CD4-positive, alpha-beta T cell treated with Interleukin-21 for 1 hour (primary cell): ENCODE measurements around the gene FMNL2.
"Not testable (repeated sequence)": the region's sequence is repeated elsewhere in the genome, so short reads cannot be mapped to it uniquely, and the experiment has no call there.

Experiments used
- DNase-seq: peaks from one replicate; pipeline ENCODE4 v3.0.0-alpha.2; 2020

Gene FMNL2

GRCh38 chr2:152376385-152376784, 41.4 kb downstream of the FMNL2 start:
- no peak for DNase-seq

DNA sequence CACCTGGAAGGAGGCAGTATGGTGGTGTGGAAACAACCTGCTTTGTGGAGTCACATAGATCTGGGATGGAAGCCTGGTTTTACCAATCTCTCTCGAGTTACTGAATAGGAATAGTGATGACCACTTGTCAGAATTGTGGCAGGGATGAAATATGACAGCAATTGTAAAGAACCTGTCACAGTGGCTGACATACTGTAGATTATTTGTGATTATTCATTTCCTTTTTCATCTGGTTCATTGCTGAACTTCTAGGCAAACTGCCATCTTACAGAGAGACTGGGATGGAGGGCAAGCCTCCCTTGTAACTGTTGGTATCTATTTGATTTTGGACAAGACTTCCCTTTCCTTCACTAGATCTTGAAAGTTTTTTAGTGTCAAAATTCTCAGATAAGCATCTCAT, 42.0 kb downstream of the FMNL2 start:
- no peak for DNase-seq

GRCh38 chr2:152379089-152379488, 44.1 kb downstream of the FMNL2 start:
- DNase-seq: no peak

GRCh38 chr2:152380261-152381055, 45.5 kb downstream of the FMNL2 start:
- no peak for DNase-seq

GRCh38 chr2:152383702-152384101, 48.7 kb downstream of the FMNL2 start:
- no peak for DNase-seq

- DNase-seq: no peak
Observed at GRCh38 chr2:152384992-152385391, 50.0 kb downstream of the FMNL2 start.

DNA sequence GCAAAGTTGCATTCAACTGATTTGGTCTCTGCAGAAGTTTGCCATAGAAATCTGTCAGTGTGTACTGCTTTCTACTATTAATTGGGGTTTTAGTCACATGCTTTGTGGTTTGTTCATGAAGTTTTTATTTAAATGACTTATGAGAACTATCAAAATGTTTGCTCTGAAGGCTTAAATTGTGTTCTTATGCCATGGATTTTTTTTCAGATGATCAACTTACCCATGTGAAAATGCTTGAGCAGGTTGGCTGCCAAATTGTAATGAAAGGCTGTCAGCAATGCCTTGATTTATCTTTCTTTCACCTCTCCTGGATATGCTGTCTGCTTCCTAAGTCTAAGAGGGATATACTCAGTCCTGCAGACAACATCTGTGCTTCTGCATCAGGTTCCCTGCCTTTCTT, 50.7 kb downstream of the FMNL2 start:
- DNase-seq: no peak

DNA sequence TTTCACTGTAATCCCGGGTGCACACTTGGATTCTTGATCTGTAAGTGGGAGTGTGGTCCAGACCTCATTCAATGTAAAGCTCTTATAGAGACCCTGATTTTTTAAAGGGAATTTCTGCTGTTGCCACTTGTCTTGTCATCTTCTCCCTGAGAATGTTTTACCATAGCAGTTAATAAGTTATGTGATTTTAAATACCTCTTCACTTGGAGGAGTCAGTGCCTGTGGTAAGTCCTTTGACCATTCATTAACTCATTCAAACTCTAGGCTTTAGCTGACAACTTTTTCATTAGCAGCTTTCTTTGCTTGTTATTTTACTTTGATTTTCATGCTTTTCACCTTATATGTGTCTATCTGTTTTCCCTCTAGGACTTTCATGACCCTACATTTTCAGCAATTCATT, 51.3 kb downstream of the FMNL2 start:
- DNase-seq: no peak

GRCh38 chr2:152387041-152387440, 52.1 kb downstream of the FMNL2 start:
- no peak for DNase-seq

- not testable (repeated sequence) for DNase-seq
Observed at GRCh38 chr2:152388269-152388668, 53.3 kb downstream of the FMNL2 start.

- DNase-seq: no peak
Observed at GRCh38 chr2:152389483-152389882, 54.5 kb downstream of the FMNL2 start.

GRCh38 chr2:152390837-152391236, 55.9 kb downstream of the FMNL2 start:
- DNase-seq: no peak

GRCh38 chr2:152391318-152391717, 56.3 kb downstream of the FMNL2 start:
- DNase-seq: no peak

- DNase-seq: no peak
Observed at GRCh38 chr2:152393377-152393776, 58.4 kb downstream of the FMNL2 start.

GRCh38 chr2:152394326-152394725, 59.4 kb downstream of the FMNL2 start:
- DNase-seq: no peak

DNA sequence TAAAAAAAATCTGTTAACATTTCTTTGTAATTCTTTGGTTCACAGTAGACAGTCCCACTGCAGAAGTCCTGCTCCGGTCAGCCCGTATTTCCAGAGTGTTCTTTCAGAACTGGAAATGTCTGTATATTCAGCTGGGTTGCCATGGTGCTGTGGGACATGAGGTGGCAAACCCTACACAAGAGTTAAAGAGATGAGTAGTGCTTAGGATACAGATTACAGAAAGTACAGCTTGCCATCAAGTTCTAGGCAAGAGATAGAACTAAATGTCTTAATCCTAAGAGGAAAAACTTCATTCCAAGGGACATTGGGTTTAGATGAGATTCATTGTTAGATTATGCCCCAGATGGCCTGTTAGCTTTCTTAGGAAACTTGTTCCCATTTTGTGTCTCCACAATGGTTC, 60.1 kb downstream of the FMNL2 start:
- DNase-seq: no peak

DNA sequence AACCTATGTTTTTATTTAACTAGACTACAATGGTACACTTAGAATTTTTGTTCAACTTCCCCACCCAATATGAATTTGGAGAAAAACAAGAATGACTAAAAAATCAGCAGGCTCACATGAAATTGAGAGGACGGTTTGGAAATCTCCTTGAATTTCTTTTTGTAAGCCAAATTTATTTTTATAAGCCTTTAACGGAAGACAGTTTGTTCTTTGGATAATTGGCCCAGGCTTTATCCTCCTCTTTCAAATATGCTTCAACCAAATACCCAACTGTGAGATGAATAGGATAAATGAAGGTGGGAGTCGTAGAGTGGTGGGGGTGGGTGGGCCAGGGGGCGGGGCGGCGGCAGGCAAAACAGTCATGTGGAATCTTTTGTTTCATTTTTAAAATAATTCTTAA, 60.6 kb downstream of the FMNL2 start:
- no peak for DNase-seq

- no peak for DNase-seq
Observed at GRCh38 chr2:152396051-152396511, 61.1 kb downstream of the FMNL2 start.

GRCh38 chr2:152396763-152397162, 61.8 kb downstream of the FMNL2 start:
- no peak for DNase-seq

DNA sequence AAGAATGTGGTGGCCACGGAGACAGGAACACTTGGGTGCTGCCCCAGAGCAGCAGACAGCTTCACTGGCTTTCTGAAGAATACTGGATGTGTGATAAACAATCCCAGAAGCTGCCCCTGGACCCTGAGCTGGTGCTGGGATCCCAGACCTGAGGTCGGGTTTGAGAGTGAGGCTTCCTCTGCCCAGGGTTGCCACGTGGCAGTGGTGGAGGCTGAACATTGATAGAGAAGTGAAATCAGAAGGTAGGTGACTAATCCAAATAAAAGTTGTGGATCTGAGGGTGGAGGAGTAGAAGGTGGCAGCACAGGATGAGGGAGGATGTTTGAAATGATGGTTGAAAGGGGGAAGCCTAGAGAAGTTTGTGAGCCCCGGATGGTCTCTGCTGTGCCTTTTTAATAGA, 64.0 kb downstream of the FMNL2 start:
- DNase-seq: no peak

DNA sequence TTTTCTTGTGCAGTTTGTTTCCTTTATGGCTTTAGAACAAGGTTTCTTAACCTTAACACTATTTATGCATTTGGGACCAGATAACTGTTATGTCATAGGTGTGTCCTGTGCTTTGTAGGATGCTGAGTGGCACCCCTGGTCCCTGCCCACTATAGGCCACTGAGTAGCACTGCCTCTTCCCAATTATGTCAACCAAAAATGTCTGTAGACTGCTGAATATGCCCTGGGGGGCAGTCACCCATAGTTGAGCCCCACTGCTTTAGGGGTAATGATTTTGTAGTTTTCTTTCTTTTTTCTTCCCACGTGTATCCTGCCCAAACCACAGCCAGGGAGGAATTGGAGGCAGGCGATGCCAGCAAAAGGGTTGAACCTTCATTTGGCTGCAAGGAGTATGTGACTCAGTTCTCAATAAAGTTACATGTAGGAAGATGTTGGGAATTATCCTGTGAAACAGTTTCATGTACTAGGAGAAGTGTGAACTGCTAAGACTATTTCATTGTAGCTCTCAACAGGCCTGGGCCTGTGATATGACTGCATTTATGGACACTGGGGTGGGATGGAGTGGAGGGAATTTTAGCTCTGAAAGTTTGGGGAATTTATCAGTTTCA, 65.7 kb downstream of the FMNL2 start:
- no peak for DNase-seq

- DNase-seq: no peak
Observed at GRCh38 chr2:152402780-152403759, 68.1 kb downstream of the FMNL2 start.
